HepG2 (cell line): ENCODE data around the gene HMBS.
A peak's percentile ranks its signal among the peaks of the same experiment; 100 is the strongest.

Source experiments
- ATAD3A ChIP-seq: sonication (generic); formaldehyde crosslinking; IDR thresholded peaks from 2 replicates; pipeline ENCODE4 v1.4.0; 2020; ENCODE audit warnings: missing genetic modification reagents
- FOXJ3 ChIP-seq: sonication (generic); formaldehyde crosslinking; IDR thresholded peaks from 2 replicates; pipeline ENCODE4 v1.4.0; 2020; ENCODE audit warnings: missing genetic modification reagents, mild to moderate bottlenecking, borderline replicate concordance
- MAZ ChIP-seq, 2 experiments: sonication (generic) in 1 of 2; formaldehyde crosslinking in 1 of 2; IDR thresholded peaks; 2 replicates each; pipeline versions ENCODE4 v1.5.0 to v1.6.1; 2012 to 2020; ENCODE audit warnings: low read depth in 2 of 2, mild to moderate bottlenecking in 2 of 2, borderline replicate concordance in 1 of 2, improper control_type of control experiment in 1 of 2, low read length in 1 of 2, missing genetic modification reagents in 1 of 2, moderate library complexity in 1 of 2
- MYC ChIP-seq: sonication (generic); formaldehyde crosslinking; IDR thresholded peaks from 2 replicates; pipeline ENCODE4 v1.9.0; 2021; ENCODE audit warnings: missing genetic modification reagents, borderline replicate concordance
- PAX8 ChIP-seq: sonication (generic); formaldehyde crosslinking; IDR thresholded peaks from 2 replicates; pipeline ENCODE4 v1.8.0; 2022; ENCODE audit warnings: mild to moderate bottlenecking, missing genetic modification reagents, borderline replicate concordance
- POLR2A ChIP-seq, 2 experiments: IDR thresholded peaks; 2 replicates each; pipeline ENCODE4 v1.6.1; 2011; ENCODE audit warnings: low read depth in 2 of 2, low read length in 2 of 2, mild to moderate bottlenecking in 1 of 2, moderate library complexity in 1 of 2; ENCODE audit not compliant: insufficient read depth in 1 of 2
- POLR2AphosphoS5 ChIP-seq: IDR thresholded peaks from 2 replicates; pipeline ENCODE4 v1.6.1; 2012; ENCODE audit warnings: low read depth, low read length
- SOX5 ChIP-seq: IDR thresholded peaks from 2 replicates; pipeline ENCODE4 v1.6.1; 2016; ENCODE audit warnings: borderline replicate concordance
- SRSF9 ChIP-seq: fragments of 200-400 bp; formaldehyde crosslinking; IDR thresholded peaks from 2 replicates; pipeline ENCODE4 v1.6.1; 2018; ENCODE audit warnings: borderline replicate concordance, mild to moderate bottlenecking, low read depth, low read length; ENCODE audit not compliant: insufficient read depth, poor library complexity, severe bottlenecking
- TARDBP ChIP-seq: sonication (generic); formaldehyde crosslinking; IDR thresholded peaks from 2 replicates; pipeline ENCODE4 v1.8.0; 2022; ENCODE audit warnings: mild to moderate bottlenecking, missing genetic modification reagents
- TCF7L2 ChIP-seq: IDR thresholded peaks from 2 replicates; pipeline ENCODE4 v1.6.1; 2011; ENCODE audit warnings: mild to moderate bottlenecking, low read depth, low read length, moderate library complexity
- ZBTB21 ChIP-seq: sonication (generic); formaldehyde crosslinking; IDR thresholded peaks from 2 replicates; pipeline ENCODE4 v1.4.0; 2020; ENCODE audit warnings: missing genetic modification reagents
- ZNF232 ChIP-seq: sonication (generic); formaldehyde crosslinking; IDR thresholded peaks from 2 replicates; pipeline ENCODE4 v1.4.0; 2020; ENCODE audit warnings: missing genetic modification reagents, borderline replicate concordance

DNA sequence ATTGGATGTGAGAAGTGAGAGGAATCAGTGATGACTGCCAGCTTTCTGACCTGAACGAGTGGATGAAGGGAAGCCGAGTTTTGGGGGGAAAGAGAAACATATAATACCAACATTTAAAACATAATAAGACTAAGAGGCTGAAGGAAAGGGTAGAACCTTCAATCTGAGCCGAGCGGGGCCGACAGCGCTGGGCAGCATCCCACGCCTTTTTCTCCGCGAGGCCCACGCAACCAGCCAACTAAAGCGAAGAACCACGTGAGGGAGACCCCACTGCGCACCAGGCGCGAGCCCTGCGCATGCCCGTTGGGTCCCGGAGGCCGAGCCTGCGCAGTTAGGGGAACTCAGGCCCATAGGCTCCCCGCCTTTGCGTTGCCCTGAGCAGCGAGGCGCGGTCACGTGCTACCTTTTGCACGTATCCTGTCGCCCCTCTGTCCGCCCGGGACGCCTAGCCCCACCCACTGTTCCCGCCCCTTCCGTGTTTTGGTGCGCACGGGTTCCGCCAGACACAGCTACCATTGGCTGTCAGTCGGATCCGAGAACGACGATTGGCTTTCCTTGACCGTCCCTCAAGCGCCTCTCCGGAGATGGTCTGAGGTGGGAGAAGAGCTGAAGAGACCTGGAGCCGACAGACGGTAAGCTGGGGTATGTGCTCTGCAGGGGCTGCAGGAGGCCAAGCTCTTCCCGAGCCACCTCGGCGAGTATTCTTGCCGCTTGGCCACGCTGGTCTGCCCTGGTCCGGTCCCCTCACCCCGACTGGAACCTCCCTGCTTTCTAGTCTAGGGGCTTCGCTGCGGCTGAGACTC lies 36.5 kb downstream of the HMBS start, which contains the start of gene HINFP:
- no peak for TF ChIP-seq ZBTB21 (CRISPR knock-in tag)
- peak; percentile 92 for TF ChIP-seq TARDBP (CRISPR knock-in tag)
- no peak for TF ChIP-seq SRSF9
- 0 out of 2 replicates have a peak, but pooled peaks have one; percentile 55 for TF ChIP-seq ATAD3A (CRISPR knock-in tag)
- TF ChIP-seq TCF7L2 = no peak
- peak; percentile 86; the same call in 1 of the 2 replicates for TF ChIP-seq ZNF232 (CRISPR knock-in tag)
- TF ChIP-seq MYC (CRISPR knock-in tag) = peak; percentile 88
- TF ChIP-seq MAZ (IDR thresholded peaks at IDR 0.05; ENCODE audit: borderline replicate concordance, low read depth, low read length) = 0 out of 2 replicates have a peak, but pooled peaks have one; percentile 39
- peak; percentile 48 for TF ChIP-seq MAZ (CRISPR knock-in tag; IDR thresholded peaks at IDR 0.05; ENCODE audit: low read depth)
- TF ChIP-seq PAX8 (CRISPR knock-in tag) = no peak
- TF ChIP-seq SOX5 = 0 out of 2 replicates have a peak, but pooled peaks have one; percentile 39
- TF ChIP-seq POLR2AphosphoS5 = peak; percentile 85
- no peak for TF ChIP-seq FOXJ3 (CRISPR knock-in tag)
- peak; percentile 65 to 84 for TF ChIP-seq POLR2A (IDR thresholded peaks at IDR 0.05; ENCODE audit: insufficient read depth in 1 of 2, low read depth in 2 of 2, low read length in 2 of 2)
